ENCODE measurements around the gene ST3GAL3. TPM values are rescaled to one million over a fixed set of nuclear protein-coding genes. Genes with fewer than 3 reads are reported as not detected.

The ST3GAL3 gene
- total and polyA plus RNA-seq, 10 of the 15 experiments (the other 5 are each of a cell fraction or from before 2014, with no cell fraction given): 1.2 to 19.3 (median 11.0) TPM

- TF ChIP-seq BCLAF1 (IDR thresholded peaks at IDR 0.05): no peak
- TF ChIP-seq SUZ12 (IDR thresholded peaks at IDR 0.05; ENCODE audit: unreplicated experiment): no peak
- TF ChIP-seq PBX3 (IDR thresholded peaks at IDR 0.05; ENCODE audit: insufficient replicate concordance, low read depth, low read length): no peak
- no peak for TF ChIP-seq ZNF217 (IDR thresholded peaks at IDR 0.05)
- TF ChIP-seq ZBED1 (IDR thresholded peaks at IDR 0.05; ENCODE audit: borderline replicate concordance): no peak
These were observed 60.8 kb downstream of the ST3GAL3 start (continued) for GRCh38 chr1:43768168-43768567.

- Histone ChIP-seq H4K20me1 (ENCODE audit: control insufficient read depth, insufficient read depth) (no peaks in the 10 kb centered on the region), H3K36me3 (ENCODE audit: control insufficient read depth in 2 of 2, insufficient read depth in 2 of 2, low read length in 1 of 2) (no peaks in the 10 kb centered on the region), H3K4me2 (ENCODE audit: control insufficient read depth, insufficient read depth) (peak overlapping the region; percentile 80), H3K4me3 (peak overlapping the region; percentile 17; the same call in 1 of the 2 replicates), H3K79me2 (ENCODE audit: control insufficient read depth, insufficient read depth, low read length) (peaks cover 3% of the 10 kb centered on the region), H3K9ac (ENCODE audit: control insufficient read depth, insufficient read depth, low read length) (peak overlapping the region; percentile 25), H3K4me1 (ENCODE audit: control insufficient read depth, insufficient read depth, low read length) (peaks cover 33% of the 10 kb centered on the region), H2AFZ (ENCODE audit: control insufficient read depth, low read depth, low read length) (peak overlapping the region; percentile 45), H3K27ac (ENCODE audit: control insufficient read depth, insufficient read depth) (peak overlapping the region; percentile 81), H3K9me3 (replicated peaks; ENCODE audit: control insufficient read depth, insufficient read depth, low read length) (no peaks in the 10 kb centered on the region), H3K27me3 (replicated peaks in 1 of 2; ENCODE audit: control insufficient read depth in 2 of 2, insufficient read depth in 2 of 2, low read length in 1 of 2) (no peaks in the 10 kb centered on the region)
- SMC1A ChIA-PET (ENCODE audit: uncharacterized antibody, unreplicated experiment): interaction anchor here (0.5 to 9.0 kb wide), 14 partner anchors 15 to 278 kb away, joined by 3 to 481 read pairs (median 4); partner anchors contain the start of gene ARTN
- intact Hi-C loops (cut with micrococcal nuclease; ENCODE audit: unreplicated experiment) (no loop called here), in situ Hi-C loops (cut with MboI) (loop anchor here (10.0 kb wide), 1 partner anchor 265 kb away; the partner anchor contains the start of gene SLC6A9)
- FAIRE-seq (peak; percentile 68), ATAC-seq (peak; percentile 64), DNase-seq (ENCODE audit: low read depth, low spot score) (no peak)
- no TSS peak for BruUV-seq (replicated peaks)
- POLR2A ChIA-PET: interaction anchor here (0.5 to 2.3 kb wide), 8 partner anchors 15 to 177 kb away, joined by 3 to 13 read pairs (median 4); partner anchors contain the start of genes IPO13, KDM4A and ST3GAL3
- 2% methylated on average over 4 of the region's 4 CpGs for WGBS (ENCODE audit: insufficient coverage, insufficient replicate concordance, low lambda C conversion rate, missing lambda C conversion rate)
- RAD21 ChIA-PET (ENCODE audit: unreplicated experiment): interaction anchor here (0.7 to 9.2 kb wide), 8 partner anchors 15 to 176 kb away, joined by 3 to 587 read pairs (median 4); partner anchors contain the start of gene ARTN
- CTCF ChIA-PET: interaction anchor here (0.7 to 14.9 kb wide), 13 partner anchors 10 to 267 kb away, joined by 3 to 1117 read pairs (median 3); partner anchors contain the start of genes ARTN and IPO13
- TF ChIP-seq JUND (IDR thresholded peaks at IDR 0.05; ENCODE audit: low read depth, low read length) (no peak), ZNF687 (IDR thresholded peaks at IDR 0.05) (0 out of 2 replicates have a peak, but pooled peaks have one; percentile 20), SIX5 (IDR thresholded peaks at IDR 0.05; ENCODE audit: low read depth, low read length, severe bottlenecking) (no peak), BCL3 (IDR thresholded peaks at IDR 0.05; ENCODE audit: borderline replicate concordance, insufficient read depth, low read depth, low read length, poor library complexity, severe bottlenecking) (peak; percentile 29)
These were observed 62.1 kb downstream of the ST3GAL3 start for GRCh38 chr1:43769350-43769908.

Measured in GM12878 (cell line).